ENCODE measurements around the gene MEI1. TPM values are rescaled to one million over a fixed set of nuclear protein-coding genes. Genes with fewer than 3 reads are reported as not detected.

MEI1 gene
- total RNA-seq, 2 donors from 2014 or later: 1.9 to 6.2 TPM

GRCh38 chr22:41847300-41847699 is 148.0 kb downstream of the MEI1 start:
- DNase-seq (no peak), ATAC-seq (no peak)
- intact Hi-C loops (cut with DNase I, micrococcal nuclease): no loop called here

GRCh38 chr22:41848468-41848867 is 149.2 kb downstream of the MEI1 start:
- intact Hi-C loops (cut with DNase I, micrococcal nuclease): no loop called here
- peak; percentile 80 to 92 for DNase-seq
- ATAC-seq: peak; percentile 96

Other genes with a start within 250 kb of the MEI1 start
- gene PHF5A, start 230.8 kb upstream of the MEI1 start, total RNA-seq: 10 to 100 TPM; 32.1 to 35.3 TPM
- 100 to 1,000 TPM; 271 to 289 TPM for gene ACO2, start 230.4 kb upstream of the MEI1 start, total RNA-seq
- 10 to 100 TPM; 10.9 to 15.9 TPM for gene POLR3H, start 155.0 kb upstream of the MEI1 start, total RNA-seq
- 1 to 10 TPM in 1 of 2 donors, under 1 TPM in 1; 0.37 to 2.0 TPM for gene CSDC2, start 138.5 kb upstream of the MEI1 start, total RNA-seq
- gene PMM1, start 109.7 kb upstream of the MEI1 start, total RNA-seq: 10 to 100 TPM; 48.6 to 61.8 TPM
- gene DESI1, start 78.5 kb upstream of the MEI1 start, total RNA-seq: 10 to 100 TPM; 24.5 to 25.2 TPM
- 100 to 1,000 TPM; 164 to 173 TPM for gene XRCC6, start 78.2 kb upstream of the MEI1 start, total RNA-seq
- 10 to 100 TPM; 87.8 to 91.4 TPM for gene SNU13, start 10.6 kb upstream of the MEI1 start, total RNA-seq
- 10 to 100 TPM in 1 of 2 donors, 1 to 10 TPM in 1; 8.8 to 11.0 TPM for gene CCDC134, start 101.2 kb downstream of the MEI1 start, total RNA-seq
- gene SREBF2, start 133.6 kb downstream of the MEI1 start, total RNA-seq: 100 to 1,000 TPM; 172 to 215 TPM
- not detected for gene SHISA8, start 215.6 kb downstream of the MEI1 start, total RNA-seq
- gene TNFRSF13C, start 227.3 kb downstream of the MEI1 start, total RNA-seq: 1 to 10 TPM; 1.2 to 1.5 TPM
- gene CENPM, start 247.6 kb downstream of the MEI1 start, total RNA-seq: 10 to 100 TPM in 1 of 2 donors, 1 to 10 TPM in 1; 7.5 to 16.4 TPM